Mammary epithelial cell (primary cell): Measurements from ENCODE around the gene PTPRJ.

Source experiments
- EZH2 ChIP-seq: IDR thresholded peaks from 2 replicates; pipeline ENCODE4 v1.6.1; 2012; ENCODE audit warnings: low read length, inconsistent platforms, borderline replicate concordance
- TF ChIP-seq, protein P1 (sequence below), 2 donors: IDR thresholded peaks in 1 of 2; conservative IDR thresholded peaks in 1 of 2; 2 replicates each; pipeline ENCODE4 v1.5.1; 2011 to 2012; ENCODE audit warnings: inconsistent platforms in 2 of 2, low read length in 2 of 2, mild to moderate bottlenecking in 2 of 2, control low read depth in 1 of 2, low read depth in 1 of 2; ENCODE audit not compliant: insufficient read depth in 1 of 2; ENCODE audit errors: extremely low read depth in 1 of 2

GRCh38 chr11:48167380-48167779 is 187.0 kb downstream of the PTPRJ start:
- TF ChIP-seq, protein P1, sequence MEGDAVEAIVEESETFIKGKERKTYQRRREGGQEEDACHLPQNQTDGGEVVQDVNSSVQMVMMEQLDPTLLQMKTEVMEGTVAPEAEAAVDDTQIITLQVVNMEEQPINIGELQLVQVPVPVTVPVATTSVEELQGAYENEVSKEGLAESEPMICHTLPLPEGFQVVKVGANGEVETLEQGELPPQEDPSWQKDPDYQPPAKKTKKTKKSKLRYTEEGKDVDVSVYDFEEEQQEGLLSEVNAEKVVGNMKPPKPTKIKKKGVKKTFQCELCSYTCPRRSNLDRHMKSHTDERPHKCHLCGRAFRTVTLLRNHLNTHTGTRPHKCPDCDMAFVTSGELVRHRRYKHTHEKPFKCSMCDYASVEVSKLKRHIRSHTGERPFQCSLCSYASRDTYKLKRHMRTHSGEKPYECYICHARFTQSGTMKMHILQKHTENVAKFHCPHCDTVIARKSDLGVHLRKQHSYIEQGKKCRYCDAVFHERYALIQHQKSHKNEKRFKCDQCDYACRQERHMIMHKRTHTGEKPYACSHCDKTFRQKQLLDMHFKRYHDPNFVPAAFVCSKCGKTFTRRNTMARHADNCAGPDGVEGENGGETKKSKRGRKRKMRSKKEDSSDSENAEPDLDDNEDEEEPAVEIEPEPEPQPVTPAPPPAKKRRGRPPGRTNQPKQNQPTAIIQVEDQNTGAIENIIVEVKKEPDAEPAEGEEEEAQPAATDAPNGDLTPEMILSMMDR (conservative IDR thresholded peaks at IDR 0.05 in 1 of 2, IDR thresholded peaks at IDR 0.05 in 1 of 2; ENCODE audit: extremely low read depth in 1 of 2, insufficient read depth in 1 of 2, low read depth in 1 of 2, low read length in 2 of 2), result no peak
- TF ChIP-seq EZH2, result no peak
